Heart right ventricle (tissue), 16 donors: ENCODE data around the gene MOAP1. TPM values are rescaled to one million over a fixed set of nuclear protein-coding genes. Genes with fewer than 3 reads are reported as not detected.
"Not testable (repeated sequence)": the region's sequence is repeated elsewhere in the genome, so short reads cannot be mapped to it uniquely, and the experiment has no call there.

Experiments
- ATAC-seq, 8 donors: fragments of 200-7000 bp; cut with Tn5 transposase; one replicate each; pipeline ENCODE4 v1.9.1; 2020; ENCODE audit warnings: mild to moderate bottlenecking in 8 of 8, moderate library complexity in 8 of 8, moderate number of reproducible peaks in 1 of 8
- DNase-seq, 2 donors: peaks; one replicate each; pipeline ENCODE4 v3.0.0-alpha.2; 2020
- H3K27ac ChIP-seq, 10 donors: fragments of 200-600 bp; sonication (generic) in 2 of 10; one replicate each; pipeline versions ENCODE4 v1.5.0 to v1.8.0; 2020 to 2022; ENCODE audit warnings: mild to moderate bottlenecking in 3 of 10
- H3K27me3 ChIP-seq, 7 donors: fragments of 200-600 bp; one replicate each; pipeline ENCODE4 v1.8.0; 2021 to 2022; ENCODE audit warnings: mild to moderate bottlenecking in 2 of 7
- H3K36me3 ChIP-seq, 9 donors: fragments of 200-600 bp; sonication (generic) in 1 of 9; one replicate each; pipeline versions ENCODE4 v1.5.0 to v1.8.0; 2020 to 2022; ENCODE audit warnings: mild to moderate bottlenecking in 2 of 9
- H3K4me1 ChIP-seq, 9 donors: fragments of 200-600 bp; sonication (generic) in 1 of 9; one replicate each; pipeline versions ENCODE4 v1.5.0 to v1.8.0; 2020 to 2022; ENCODE audit warnings: mild to moderate bottlenecking in 4 of 9
- H3K4me3 ChIP-seq, 10 donors: fragments of 200-600 bp; sonication (generic) in 2 of 10; one replicate each; pipeline versions ENCODE4 v1.5.0 to v1.8.0; 2020 to 2022; ENCODE audit warnings: mild to moderate bottlenecking in 7 of 10, moderate library complexity in 2 of 10
- H3K9me3 ChIP-seq, 11 donors: fragments of 200-600 bp in 10 of 11; sonication (generic) in 2 of 11; one replicate each; pipeline versions ENCODE4 v1.5.0 to v1.8.0; 2013 to 2022; ENCODE audit warnings: mild to moderate bottlenecking in 2 of 11, control low read depth in 1 of 11, moderate library complexity in 1 of 11
- CTCF ChIP-seq, 9 donors: fragments of 200-600 bp; sonication (generic) in 2 of 9; IDR thresholded peaks; one replicate each; pipeline versions ENCODE4 v1.5.0 to v1.8.0; 2021 to 2022; ENCODE audit warnings: antibody characterized with exemption in 9 of 9, mild to moderate bottlenecking in 5 of 9, moderate library complexity in 1 of 9
- WGBS, 2 donors: extraction: QIAGEN DNeasy Blood & Tissue Kit; methylation state at CpG; one replicate each; pipeline ENCODE4 v1.1.7; 2013; ENCODE audit warnings: inconsistent platforms in 1 of 2; 5-methylcytosine and 5-hydroxymethylcytosine counted together
- intact Hi-C, 10 donors: fragments of 100-400 bp; cut with DNase I; formaldehyde crosslinking; loops; one replicate each; pipeline versions ENCODE4 v1.11.1 to v1.14.2; 2022
- polyA plus RNA-seq, 2 donors: library from polyadenylated mRNA; stranded (reverse); fragments of 200-250 nt; gene quantifications; one replicate each; pipeline ENCODE4 v1.2.3, GENCODE V29; 2013
- total RNA-seq, 10 donors: library from RNA; stranded (reverse); fragmentation: NEBNext Ultra II Directional in 3 of 10; extraction: Animal tissue kit (Norgen Biotek cat#: 25700) in 3 of 10; gene quantifications; one replicate each; pipeline versions ENCODE4 v1.2.1 to v1.2.4, GENCODE V29; 2021 to 2023
- donor health status: Arrhythmogenic right ventricular cardiomyopathy.
- donor health status: ischemic (EF 13 %, LVEDD 7.1; RV severe dilation, severe dysfunction).
- donor health status: healthy with polysubstance abuse.
- donor health status: DM: no; HTN: yes; CAD: no.
- donor health status: DM: no; HTN: no; CAD: no.
- donor health status: ischemic (EF 25% LVEDD 6.9; RV normal size, moderate dysfunction).
- donor health status: ischemic (EF 25% LVEDD 5.7; RV mildly dilated, moderate dysfunction).
- donor health status: healthy.
- donor health status: DM: yes; HTN: yes; CAD: no.
- donor health status: Ischemic cardiomyopathy.
- donor health status: ischemic (EF 35%, LVEDD 5.7; RV mildly dilated, moderate dysfunction).
- donor health status: nonischemic (EF 11% LVEDD 7.7; RV severe dilation, severe dysfunction).
- donor health status: DM: yes; HTN: yes; CAD: no.
- donor health status: PGD.
- donor health status: ischemic (EF 29% LVEDD 5.4; RV normal size, mild dysfunction).
- donor health status: nonischemic (EF 23%, LVEDD 6.1; RV moderate dilation, normal function).

The MOAP1 gene
- total and polyA plus RNA-seq, 12 donors, result 14.6 to 96.1 (median 74.2) TPM

DNA sequence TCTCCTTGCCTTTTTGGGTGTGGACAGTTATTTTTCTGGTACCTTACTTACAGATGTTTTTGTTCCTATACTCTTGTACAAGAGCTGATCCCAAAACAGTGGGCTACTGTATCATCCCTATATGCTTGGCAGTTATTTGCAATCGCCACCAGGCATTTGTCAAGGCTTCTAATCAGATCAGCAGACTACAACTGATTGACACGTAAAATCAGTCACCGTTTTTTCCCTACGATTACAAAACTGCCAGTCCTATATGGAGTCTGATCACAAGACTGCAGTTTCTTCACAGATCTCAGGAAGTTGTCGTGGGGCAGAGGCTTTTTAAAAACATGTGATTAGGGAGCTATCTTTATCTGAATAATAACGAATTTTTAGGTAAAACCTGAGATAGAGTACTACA, 1.8 kb upstream of the MOAP1 start:
- Histone ChIP-seq H3K4me3 (peak overlapping the region in 1 of 10 donors; percentile 91), H3K27me3 (no peaks in the 10 kb centered on the region), H3K4me1 (peaks cover 0 to 40% (median 26%) of the 10 kb centered on the region in 9 donors), H3K9me3 (no peaks in the 10 kb centered on the region), H3K36me3 (peaks cover 0 to 67% (median 21%) of the 10 kb centered on the region in 9 donors), H3K27ac (peak overlapping the region in 3 of 10 donors; percentile 21 to 95 (median 93))
- intact Hi-C loops, result no loop called here
- 77 to 79% methylated on average over 6 of the region's 6 CpGs for WGBS, 2 donors
- ATAC-seq (no peak), DNase-seq (no peak)
- TF ChIP-seq CTCF (IDR thresholded peaks at IDR 0.05), result no peak

GRCh38 chr14:93185349-93185720, 638 bp upstream of the MOAP1 start:
- Histone ChIP-seq H3K36me3 (peaks cover 0 to 63% (median 21%) of the 10 kb centered on the region in 9 donors), H3K27ac (peak overlapping the region; percentile 85 to 98 (median 94)), H3K4me1 (peaks cover 0 to 40% (median 26%) of the 10 kb centered on the region in 9 donors), H3K27me3 (no peaks in the 10 kb centered on the region), H3K4me3 (peak overlapping the region; percentile 77 to 100 (median 92)), H3K9me3 (no peaks in the 10 kb centered on the region)
- no peak for DNase-seq
- intact Hi-C loops, result loop anchor here in 2 of 10 donors (2.0 kb wide), 1 partner anchor 21 kb away; the partner anchor contains the start of genes GON7 (in 2 of the 2) and UBR7 (in 2 of the 2)
- ATAC-seq, result no peak
- TF ChIP-seq CTCF (IDR thresholded peaks at IDR 0.05), result no peak
- 0 to 2% methylated on average over 10 of the region's 10 CpGs for WGBS, 2 donors

DNA sequence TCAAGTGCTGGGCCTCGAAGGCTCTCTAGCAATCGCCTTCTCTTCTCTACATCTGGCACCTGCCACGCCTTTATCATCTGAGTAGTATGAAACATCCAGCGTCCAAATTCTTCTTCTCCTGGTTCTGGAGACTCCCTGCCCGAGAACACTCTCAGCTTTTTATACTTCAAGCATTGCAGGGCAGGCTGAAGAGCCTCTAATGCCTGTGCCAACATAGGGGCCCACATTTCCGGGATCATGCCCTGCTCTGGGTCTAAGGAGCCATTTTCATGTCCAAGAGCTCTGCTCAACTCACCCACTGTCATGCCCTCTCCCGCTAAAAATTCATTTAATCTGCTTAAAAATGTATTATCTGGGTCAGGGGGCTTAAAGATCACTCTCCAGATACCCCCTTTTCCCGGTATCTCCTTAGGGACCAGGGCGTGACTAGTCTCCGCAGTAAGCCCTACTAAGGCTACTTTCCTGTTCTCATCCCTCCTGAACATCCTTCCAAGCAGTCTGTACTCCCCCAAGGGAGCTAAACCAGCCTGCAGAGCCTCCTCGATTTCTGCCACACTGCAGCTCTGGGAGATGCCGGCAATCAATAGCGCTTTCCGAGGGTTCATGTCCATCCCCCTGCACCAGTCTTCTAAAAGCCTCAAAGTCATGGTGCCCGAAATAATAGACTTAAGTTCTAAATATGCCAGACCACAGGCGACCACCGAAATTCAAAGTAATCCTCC, 940 bp downstream of the MOAP1 start:
- Histone ChIP-seq H3K27ac (peak overlapping the region; percentile 85 to 98 (median 94)), H3K4me3 (peak overlapping the region; percentile 77 to 100 (median 92)), H3K27me3 (no peaks in the 10 kb centered on the region), H3K4me1 (peaks cover 0 to 40% (median 26%) of the 10 kb centered on the region in 9 donors), H3K36me3 (peaks cover 0 to 51% (median 18%) of the 10 kb centered on the region in 9 donors), H3K9me3 (no peaks in the 10 kb centered on the region)
- ATAC-seq (peak in 1 of 8 donors; percentile 5), DNase-seq (no peak)
- TF ChIP-seq CTCF (IDR thresholded peaks at IDR 0.05), result no peak
- 28 to 41% methylated on average over 17 of the region's 17 CpGs for WGBS, 2 donors
- intact Hi-C loops, result loop anchor here in 3 of 10 donors (1.0 to 2.0 kb wide), 2 partner anchors 23 to 24 kb away; partner anchors contain the start of genes GON7 (in 3 of the 3) and UBR7 (in 3 of the 3)

DNA sequence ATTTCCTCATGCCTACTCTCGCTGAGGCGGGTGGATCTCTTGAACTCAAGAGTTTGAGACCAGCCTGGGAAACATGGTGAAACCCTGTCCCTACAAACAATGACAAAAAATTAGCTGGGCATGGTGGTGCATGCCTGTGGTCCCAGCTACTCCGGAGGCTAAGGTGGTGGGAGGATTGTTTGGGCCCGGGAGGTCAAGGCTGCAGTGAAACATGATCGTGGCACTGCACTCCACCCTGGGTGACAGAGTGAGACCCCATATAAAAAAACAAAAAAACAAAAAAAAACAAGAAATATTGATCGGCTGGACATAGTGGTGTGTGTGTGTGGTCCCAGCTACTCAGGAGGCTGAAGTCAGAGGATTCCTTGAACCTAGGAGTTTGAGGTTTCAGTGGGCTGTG, 9.2 kb downstream of the MOAP1 start:
- Histone ChIP-seq H3K27me3 (peaks cover 0 to 6% (median 0%) of the 10 kb centered on the region in 7 donors), H3K27ac (no peak overlapping the region), H3K4me3 (no peak overlapping the region), H3K4me1 (peaks cover 0 to 4% (median 0%) of the 10 kb centered on the region in 9 donors), H3K36me3 (no peaks in the 10 kb centered on the region), H3K9me3 (no peaks in the 10 kb centered on the region)
- no peak for TF ChIP-seq CTCF (IDR thresholded peaks at IDR 0.05)
- ATAC-seq (no peak), DNase-seq (no peak)
- 82 to 87% methylated on average over 6 of the region's 6 CpGs for WGBS, 2 donors
- intact Hi-C loops, result no loop called here

- intact Hi-C loops, result not testable (repeated sequence)
Measured at GRCh38 chr14:93174731-93175130, 10.0 kb downstream of the MOAP1 start.

More at GRCh38 chr14:93174731-93175130, 10.0 kb downstream of the MOAP1 start:
- not testable (repeated sequence) for ATAC-seq, H3K36me3 ChIP-seq, H3K9me3 ChIP-seq, H3K4me1 ChIP-seq, H3K27me3 ChIP-seq, H3K4me3 ChIP-seq, DNase-seq, H3K27ac ChIP-seq
- WGBS, 2 donors, result 77 to 80% methylated on average over 5 of the region's 5 CpGs
